Measurements from ENCODE around the gene SORCS2. TPM values are rescaled to one million over a fixed set of nuclear protein-coding genes. Genes with fewer than 3 reads are reported as not detected.

SORCS2 gene
- polyA plus RNA-seq, 1 of the 3 experiments (the other 2 are of a cell fraction) = 1.6 TPM

GRCh38 chr4:7319024-7319423 lies 126.7 kb downstream of the SORCS2 start:
- CTCF ChIA-PET = interaction anchor here (1.5 kb wide), 1 partner anchor 17 kb away, joined by 4 read pairs; no protein-coding TSS in a partner anchor
- no peaks in the 10 kb centered on the region for H3K9me2 ChIP-seq
- H3K4me3 ChIP-seq (ENCODE audit: low read depth in 2 of 2, low read length in 1 of 2) = no peak overlapping the region
- no peaks in the 10 kb centered on the region for H4K20me1 ChIP-seq (ENCODE audit: insufficient read depth)
- H3K36me3 ChIP-seq (replicated peaks in 1 of 2; ENCODE audit: control insufficient read depth in 1 of 2, insufficient read depth in 2 of 2, low read length in 1 of 2) = no peaks in the 10 kb centered on the region
- no peak overlapping the region for H2AFZ ChIP-seq (ENCODE audit: low read depth)
- H3K27me3 ChIP-seq (ENCODE audit: insufficient read depth) = no peaks in the 10 kb centered on the region
- DNase-seq = no peak
- H3F3A ChIP-seq (replicated peaks; ENCODE audit: insufficient read depth) = no peaks in the 10 kb centered on the region
- H3K79me2 ChIP-seq (ENCODE audit: insufficient read depth) = no peaks in the 10 kb centered on the region
- H3K4me2 ChIP-seq = no peak overlapping the region
- 56% methylated on average over 4 of the region's 4 CpGs for WGBS (ENCODE audit: low lambda C conversion rate)
- no peak for TF ChIP-seq SMC3 (IDR thresholded peaks at IDR 0.05; ENCODE audit: low read depth, low read length)
- TF ChIP-seq MEF2A (IDR thresholded peaks at IDR 0.05; ENCODE audit: borderline replicate concordance, low read depth) = no peak
- TF ChIP-seq FOSL2 (IDR thresholded peaks at IDR 0.05; ENCODE audit: borderline replicate concordance, low read depth) = no peak
- no peak for TF ChIP-seq EZH2phosphoT487 (IDR thresholded peaks at IDR 0.05; ENCODE audit: borderline replicate concordance, low read depth)
- no peak for TF ChIP-seq USF1 (IDR thresholded peaks at IDR 0.05; ENCODE audit: borderline replicate concordance, low read depth)
- no peak for TF ChIP-seq CHD2 (IDR thresholded peaks at IDR 0.05; ENCODE audit: low read length, partially characterized antibody)
- TF ChIP-seq GATA2 (CRISPR knock-in tag; IDR thresholded peaks at IDR 0.05) = no peak
- TF ChIP-seq FOXJ3 (CRISPR knock-in tag; IDR thresholded peaks at IDR 0.05) = no peak
- TF ChIP-seq IRF3 (IDR thresholded peaks at IDR 0.05; ENCODE audit: low read depth, low read length) = no peak
- no peak for TF ChIP-seq REST (IDR thresholded peaks at IDR 0.05; ENCODE audit: low read depth, low read length)
- no peak for TF ChIP-seq YY1 (IDR thresholded peaks at IDR 0.05; ENCODE audit: low read depth)
- TF ChIP-seq USF2 (IDR thresholded peaks at IDR 0.05; ENCODE audit: borderline replicate concordance, low read depth, low read length) = no peak
- TF ChIP-seq ELF1 (IDR thresholded peaks at IDR 0.05) = no peak
- no peak overlapping the region for H3K9ac ChIP-seq
- POLR2A ChIA-PET = no interaction called here
- H3K27ac ChIP-seq (ENCODE audit: low read depth in 2 of 2, low read length in 1 of 2) = no peak overlapping the region
- no peaks in the 10 kb centered on the region for H3K4me1 ChIP-seq (ENCODE audit: control insufficient read depth in 1 of 2, insufficient read depth in 2 of 2, low read depth in 1 of 2, low read length in 1 of 2)
- 0 out of 2 replicates have a peak, but pooled peaks cover 6% of the 10 kb centered on the region for H3K9me3 ChIP-seq

All from SK-N-SH (cell line).